ENCODE data around the gene TAF11L7.
"Not testable (repeated sequence)": the region's sequence is repeated elsewhere in the genome, so short reads cannot be mapped to it uniquely, and the experiment has no call there.

DNA sequence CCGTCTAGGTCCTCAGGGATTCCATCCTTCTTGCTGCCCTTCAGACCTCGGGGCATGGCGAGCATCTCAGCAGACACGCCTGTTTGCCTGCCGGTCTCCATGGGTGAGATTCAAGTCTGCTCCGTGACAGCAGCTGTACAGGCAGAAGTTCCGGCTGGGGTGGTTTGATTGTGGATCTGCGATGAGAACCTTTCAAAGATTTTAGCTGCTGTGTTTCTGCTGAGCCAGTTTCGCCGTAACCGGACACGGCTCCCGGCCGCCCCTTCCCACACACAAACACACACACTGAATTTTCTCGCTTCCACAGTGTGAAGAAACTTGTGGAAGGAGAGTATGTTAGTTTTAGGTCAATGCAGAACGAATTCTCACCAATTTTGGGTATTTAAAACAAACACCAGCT, 5.3 kb upstream of the TAF11L7 start, which contains the start of gene TAF11L8:
- not testable (repeated sequence) for TF ChIP-seq POLR2A (IDR thresholded peaks at IDR 0.05)
- TF ChIP-seq, protein P1, sequence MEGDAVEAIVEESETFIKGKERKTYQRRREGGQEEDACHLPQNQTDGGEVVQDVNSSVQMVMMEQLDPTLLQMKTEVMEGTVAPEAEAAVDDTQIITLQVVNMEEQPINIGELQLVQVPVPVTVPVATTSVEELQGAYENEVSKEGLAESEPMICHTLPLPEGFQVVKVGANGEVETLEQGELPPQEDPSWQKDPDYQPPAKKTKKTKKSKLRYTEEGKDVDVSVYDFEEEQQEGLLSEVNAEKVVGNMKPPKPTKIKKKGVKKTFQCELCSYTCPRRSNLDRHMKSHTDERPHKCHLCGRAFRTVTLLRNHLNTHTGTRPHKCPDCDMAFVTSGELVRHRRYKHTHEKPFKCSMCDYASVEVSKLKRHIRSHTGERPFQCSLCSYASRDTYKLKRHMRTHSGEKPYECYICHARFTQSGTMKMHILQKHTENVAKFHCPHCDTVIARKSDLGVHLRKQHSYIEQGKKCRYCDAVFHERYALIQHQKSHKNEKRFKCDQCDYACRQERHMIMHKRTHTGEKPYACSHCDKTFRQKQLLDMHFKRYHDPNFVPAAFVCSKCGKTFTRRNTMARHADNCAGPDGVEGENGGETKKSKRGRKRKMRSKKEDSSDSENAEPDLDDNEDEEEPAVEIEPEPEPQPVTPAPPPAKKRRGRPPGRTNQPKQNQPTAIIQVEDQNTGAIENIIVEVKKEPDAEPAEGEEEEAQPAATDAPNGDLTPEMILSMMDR (IDR thresholded peaks at IDR 0.05), result not testable (repeated sequence)

Data from body of pancreas (tissue), 4 donors.